GM21526 (cell line): Measurements from ENCODE around the gene RHO.

Source experiments
- ATAC-seq: cut with Tn5 transposase; IDR thresholded peaks from one replicate; pipeline ENCODE4 v1.9.1; 2021; ENCODE audit warnings: moderate library complexity; ENCODE audit not compliant: unreplicated experiment, low FRiP score

RHO gene

GRCh38 chr3:129557548-129557894 is 29.1 kb downstream of the RHO start:
- ATAC-seq: no peak

- ATAC-seq: no peak
Observed at GRCh38 chr3:129558081-129558771, 29.8 kb downstream of the RHO start.

GRCh38 chr3:129558772-129559564 is 30.5 kb downstream of the RHO start:
- ATAC-seq: no peak

GRCh38 chr3:129559565-129560079 is 31.2 kb downstream of the RHO start:
- ATAC-seq: no peak

GRCh38 chr3:129560269-129560787 is 31.9 kb downstream of the RHO start:
- no peak for ATAC-seq

- no peak for ATAC-seq
Observed at GRCh38 chr3:129560911-129561594, 32.6 kb downstream of the RHO start.

- ATAC-seq: no peak
Observed at GRCh38 chr3:129561619-129562248, 33.3 kb downstream of the RHO start.

GRCh38 chr3:129562803-129563202 is 34.4 kb downstream of the RHO start:
- no peak for ATAC-seq

- ATAC-seq: no peak
Observed at GRCh38 chr3:129563332-129563731, 34.9 kb downstream of the RHO start.

- ATAC-seq: no peak
Observed at GRCh38 chr3:129563850-129564535, 35.6 kb downstream of the RHO start.

GRCh38 chr3:129564981-129565644 is 36.7 kb downstream of the RHO start:
- ATAC-seq: no peak

- no peak for ATAC-seq
Observed at GRCh38 chr3:129565902-129566301, 37.5 kb downstream of the RHO start.

GRCh38 chr3:129567176-129567705 is 38.8 kb downstream of the RHO start:
- ATAC-seq: no peak

- no peak for ATAC-seq
Observed at GRCh38 chr3:129567939-129568338, 39.5 kb downstream of the RHO start.

- ATAC-seq: no peak
Observed at GRCh38 chr3:129569856-129570255, 41.4 kb downstream of the RHO start.

- no peak for ATAC-seq
Observed at GRCh38 chr3:129571605-129572547, 43.4 kb downstream of the RHO start.

- no peak for ATAC-seq
Observed at GRCh38 chr3:129572603-129573002, 44.2 kb downstream of the RHO start.

- ATAC-seq: no peak
Observed at GRCh38 chr3:129573493-129573892, 45.1 kb downstream of the RHO start.
